ENCODE results near the gene ZNF248. TPM values are rescaled to one million over a fixed set of nuclear protein-coding genes. Genes with fewer than 3 reads are reported as not detected.

The ZNF248 gene
- 8.8 TPM for total RNA-seq
- polyA plus RNA-seq, result 7.6 TPM
- long read RNA-seq, donor 1, partial matches to known transcripts, result 0 of 1 reads
- long read RNA-seq, donor 1, other reads (novel, unspliced or antisense), result 0 of 1 reads
- long read RNA-seq, donor 2, result 0 reads
- long read RNA-seq, donor 3, full-length matches to known transcripts, result 3 of 3 reads
- long read RNA-seq, donor 3, partial matches to known transcripts, result 0 of 3 reads
- long read RNA-seq, donor 3, other reads (novel, unspliced or antisense), result 0 of 3 reads
- long read RNA-seq, donor 4, partial matches to known transcripts, result 0 of 1 reads
- long read RNA-seq, donor 4, other reads (novel, unspliced or antisense), result 0 of 1 reads
- long read RNA-seq, donor 5, full-length matches to known transcripts, result 3 of 3 reads
- long read RNA-seq, donor 5, partial matches to known transcripts, result 0 of 3 reads
- long read RNA-seq, donor 5, other reads (novel, unspliced or antisense), result 0 of 3 reads
- long read RNA-seq, donor 6, full-length matches to known transcripts, result 3 of 3 reads
- long read RNA-seq, donor 6, partial matches to known transcripts, result 0 of 3 reads
- long read RNA-seq, donor 6, other reads (novel, unspliced or antisense), result 0 of 3 reads
- long read RNA-seq, donor 7, result 0 reads
- long read RNA-seq, donor 8, partial matches to known transcripts, result 0 of 2 reads
- long read RNA-seq, donor 8, other reads (novel, unspliced or antisense), result 0 of 2 reads
- long read RNA-seq, donor 9, partial matches to known transcripts, result 0 of 1 reads
- long read RNA-seq, donor 9, other reads (novel, unspliced or antisense), result 0 of 1 reads
- long read RNA-seq, donor 10, partial matches to known transcripts, result 0 of 1 reads
- long read RNA-seq, donor 10, other reads (novel, unspliced or antisense), result 0 of 1 reads

DNA sequence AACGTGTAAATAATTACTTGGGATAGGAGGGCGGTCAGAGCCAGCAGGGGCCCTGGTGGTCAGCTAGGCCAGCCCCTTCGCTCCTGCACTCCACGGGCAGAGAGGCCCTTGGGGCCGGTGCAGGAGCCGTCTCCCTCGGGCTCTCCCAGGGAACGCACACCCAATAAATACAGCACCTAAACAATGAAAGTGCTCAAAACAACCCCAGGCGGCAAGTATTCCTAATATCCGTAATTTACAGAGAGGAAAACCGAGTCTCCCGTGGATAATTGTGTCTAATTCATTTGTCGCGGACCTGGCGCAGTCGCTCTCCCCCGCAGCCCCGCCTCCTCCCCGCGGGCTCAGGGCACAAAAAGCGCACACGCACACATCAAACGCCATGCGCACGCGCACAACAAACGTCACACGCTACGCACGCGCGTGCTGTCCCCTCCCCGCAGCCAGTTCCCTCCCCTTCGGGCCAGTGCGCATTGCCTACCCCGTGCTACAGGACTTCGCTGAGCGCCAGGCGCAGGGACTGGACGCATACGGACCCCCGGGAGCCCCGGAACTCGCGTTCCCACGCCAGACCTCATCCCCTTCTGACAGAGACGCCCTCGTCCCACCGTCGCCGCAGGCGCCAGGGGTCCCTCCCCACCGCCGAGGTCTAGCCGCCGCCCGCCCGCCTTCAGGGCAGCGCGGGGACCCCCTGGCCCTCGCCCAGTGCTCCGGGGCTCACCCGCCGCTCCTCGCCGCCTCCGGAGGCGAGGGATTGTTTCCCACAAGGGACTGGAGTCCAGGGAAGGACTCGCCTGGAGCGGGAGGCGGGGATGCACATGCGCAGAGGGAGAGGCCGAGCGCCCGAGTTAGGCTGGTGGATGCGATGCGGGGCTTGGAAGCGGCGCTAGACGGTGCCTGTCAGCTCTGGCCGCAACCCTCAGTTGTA lies at the start of gene ZNF248:
Gene ZNF248 (minus strand): TSS at position 324 of the 925 bp plus-strand sequence. CDS start 1,300 bp downstream, outside the sequence.
- no peaks in the 10 kb centered on the region for H3K36me3 ChIP-seq (ENCODE audit: control insufficient read depth in 2 of 2, insufficient read depth in 2 of 2, low read length in 1 of 2)
- peak; percentile 88 to 98 (median 92) for DNase-seq (ENCODE audit: low read depth in 6 of 9, low spot score in 9 of 9)
- H3K4me1 ChIP-seq (ENCODE audit: control insufficient read depth in 2 of 2, insufficient read depth in 2 of 2, low read length in 2 of 2), result peaks cover 3 to 5% of the 10 kb centered on the region in 2 donors
- no peaks in the 10 kb centered on the region for H3K27me3 ChIP-seq (ENCODE audit: control insufficient read depth in 2 of 2, insufficient read depth in 1 of 2, low read length in 1 of 2)
- WGBS, result under 1% methylated on average over 81 of the region's 81 CpGs
- no peaks in the 10 kb centered on the region for H3K9me3 ChIP-seq (ENCODE audit: control insufficient read depth in 2 of 2, insufficient read depth in 1 of 2, low read length in 1 of 2)
- peak within 1 kb of the TSS; percentile 90 to 99 for H3K4me3 ChIP-seq (ENCODE audit: low read length in 2 of 2)
- peak within 1 kb of the TSS; percentile 86 to 96 for H3K27ac ChIP-seq (ENCODE audit: low read depth in 1 of 2, low read length in 1 of 2)

DNA sequence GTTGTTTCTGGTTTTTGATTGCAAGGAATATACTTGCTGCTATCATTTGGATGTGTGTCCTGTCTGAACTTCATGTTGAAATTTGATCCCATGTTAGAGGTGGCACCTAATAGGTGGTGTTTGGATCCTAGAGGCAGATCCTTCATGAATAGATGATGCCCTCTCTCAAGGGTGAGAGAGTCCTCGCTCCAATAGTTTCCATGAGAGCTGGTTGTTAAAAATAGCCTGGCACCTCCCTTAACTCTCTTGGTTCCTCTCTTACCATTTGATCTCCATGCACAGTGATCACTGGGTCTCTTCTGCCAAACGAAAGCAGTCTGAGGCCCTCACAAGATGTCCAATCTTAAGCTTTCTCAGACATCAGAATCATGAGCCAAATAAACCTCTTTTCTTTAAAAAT lies 49.0 kb upstream of the ZNF248 start:
- no peaks in the 10 kb centered on the region for H3K27me3 ChIP-seq (ENCODE audit: control insufficient read depth in 2 of 2, insufficient read depth in 1 of 2, low read length in 1 of 2)
- H3K4me1 ChIP-seq (ENCODE audit: control insufficient read depth in 2 of 2, insufficient read depth in 2 of 2, low read length in 2 of 2), result no peaks in the 10 kb centered on the region
- WGBS, result 65% methylated on average over 2 of the region's 2 CpGs
- H3K9me3 ChIP-seq (ENCODE audit: control insufficient read depth in 2 of 2, insufficient read depth in 1 of 2, low read length in 1 of 2), result peaks cover 1 to 7% of the 10 kb centered on the region in 2 donors
- H3K36me3 ChIP-seq (ENCODE audit: control insufficient read depth in 2 of 2, insufficient read depth in 2 of 2, low read length in 1 of 2), result no peaks in the 10 kb centered on the region
- no peak for DNase-seq (ENCODE audit: low read depth in 6 of 9, low spot score in 9 of 9)
- H3K27ac ChIP-seq (ENCODE audit: low read depth in 1 of 2, low read length in 1 of 2), result no peak overlapping the region
- no peak overlapping the region for H3K4me3 ChIP-seq (ENCODE audit: low read length in 2 of 2)

DNA sequence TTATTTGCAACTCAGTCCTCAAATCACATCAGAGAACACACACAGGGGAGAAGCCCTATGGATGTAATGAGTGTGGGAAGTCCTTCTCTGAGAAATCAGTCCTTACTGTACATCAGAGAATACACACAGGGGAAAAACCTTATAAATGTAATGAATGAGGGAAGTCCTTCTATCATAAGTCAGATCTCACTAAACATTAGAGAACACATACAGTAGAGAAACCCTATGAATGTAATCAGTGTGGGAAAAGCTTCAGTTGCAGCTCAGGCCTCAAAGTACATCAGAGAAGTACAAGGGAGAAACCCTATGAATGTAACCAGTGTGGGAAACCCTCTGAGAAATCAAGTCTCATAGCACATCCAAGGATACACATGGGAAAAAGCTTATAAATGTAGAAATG lies 39.0 kb upstream of the ZNF248 start:
- Histone ChIP-seq H3K9me3 (ENCODE audit: control insufficient read depth in 2 of 2, insufficient read depth in 1 of 2, low read length in 1 of 2) (peaks cover 0 to 1% of the 10 kb centered on the region in 2 donors), H3K4me1 (ENCODE audit: control insufficient read depth in 2 of 2, insufficient read depth in 2 of 2, low read length in 2 of 2) (no peaks in the 10 kb centered on the region), H3K27me3 (ENCODE audit: control insufficient read depth in 2 of 2, insufficient read depth in 1 of 2, low read length in 1 of 2) (no peaks in the 10 kb centered on the region), H3K36me3 (ENCODE audit: control insufficient read depth in 2 of 2, insufficient read depth in 2 of 2, low read length in 1 of 2) (no peaks in the 10 kb centered on the region), H3K27ac (ENCODE audit: low read depth in 1 of 2, low read length in 1 of 2) (no peak overlapping the region), H3K4me3 (ENCODE audit: low read length in 2 of 2) (no peak overlapping the region)
- no peak for DNase-seq (ENCODE audit: low read depth in 6 of 9, low spot score in 9 of 9)

DNA sequence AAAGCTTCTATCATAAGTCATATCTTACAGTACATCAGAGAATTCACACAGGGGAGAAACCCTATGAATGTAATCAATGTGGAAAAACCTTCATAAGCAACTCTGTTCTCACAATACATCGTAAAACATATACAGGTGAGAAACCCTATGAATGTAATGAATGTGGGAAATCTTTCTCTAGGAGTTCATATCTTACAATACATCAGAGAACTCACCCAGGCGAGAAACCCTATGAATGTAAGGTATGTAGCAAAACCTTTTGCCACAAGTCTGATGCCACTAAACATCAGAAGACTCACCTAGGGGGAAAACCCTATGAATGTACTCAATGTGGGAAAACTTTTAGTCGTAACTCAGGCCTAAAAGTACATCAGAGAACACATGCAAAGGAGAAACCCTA lies 38.3 kb upstream of the ZNF248 start:
- H3K9me3 ChIP-seq (ENCODE audit: control insufficient read depth in 2 of 2, insufficient read depth in 1 of 2, low read length in 1 of 2), result peaks cover 4% of the 10 kb centered on the region in 2 donors
- H3K27ac ChIP-seq (ENCODE audit: low read depth in 1 of 2, low read length in 1 of 2), result no peak overlapping the region
- DNase-seq (ENCODE audit: low read depth in 6 of 9, low spot score in 9 of 9), result no peak
- no peaks in the 10 kb centered on the region for H3K27me3 ChIP-seq (ENCODE audit: control insufficient read depth in 2 of 2, insufficient read depth in 1 of 2, low read length in 1 of 2)
- 80% methylated on average over 3 of the region's 3 CpGs for WGBS
- H3K4me1 ChIP-seq (ENCODE audit: control insufficient read depth in 2 of 2, insufficient read depth in 2 of 2, low read length in 2 of 2), result no peaks in the 10 kb centered on the region
- H3K36me3 ChIP-seq (ENCODE audit: control insufficient read depth in 2 of 2, insufficient read depth in 2 of 2, low read length in 1 of 2), result no peaks in the 10 kb centered on the region
- H3K4me3 ChIP-seq (ENCODE audit: low read length in 2 of 2), result no peak overlapping the region

DNA sequence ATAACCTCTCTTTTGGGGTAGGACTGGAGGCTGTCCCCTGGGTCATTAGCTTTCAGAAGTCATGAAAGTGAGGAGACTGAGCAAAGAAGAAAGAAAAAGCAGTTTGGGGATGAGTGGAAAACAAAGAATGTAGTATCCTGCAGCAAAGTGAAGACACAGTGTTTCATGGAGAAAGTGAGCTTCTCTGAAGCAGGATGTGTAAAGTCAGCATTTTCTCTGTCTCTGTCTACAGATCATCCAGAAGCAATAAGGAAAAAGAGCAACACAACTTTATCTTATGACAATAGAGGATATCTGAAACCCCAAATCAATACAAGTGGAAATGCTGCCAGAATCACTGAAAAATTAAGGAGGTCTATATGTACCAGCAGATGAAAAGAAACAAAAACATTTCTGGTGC lies 28.4 kb upstream of the ZNF248 start:
- Histone ChIP-seq H3K4me3 (ENCODE audit: low read length in 2 of 2) (no peak overlapping the region), H3K27ac (ENCODE audit: low read depth in 1 of 2, low read length in 1 of 2) (no peak overlapping the region), H3K9me3 (ENCODE audit: control insufficient read depth in 2 of 2, insufficient read depth in 1 of 2, low read length in 1 of 2) (peaks cover 0 to 16% of the 10 kb centered on the region in 2 donors), H3K27me3 (ENCODE audit: control insufficient read depth in 2 of 2, insufficient read depth in 1 of 2, low read length in 1 of 2) (no peaks in the 10 kb centered on the region), H3K36me3 (ENCODE audit: control insufficient read depth in 2 of 2, insufficient read depth in 2 of 2, low read length in 1 of 2) (no peaks in the 10 kb centered on the region), H3K4me1 (ENCODE audit: control insufficient read depth in 2 of 2, insufficient read depth in 2 of 2, low read length in 2 of 2) (no peaks in the 10 kb centered on the region)
- no peak for DNase-seq (ENCODE audit: low read depth in 6 of 9, low spot score in 9 of 9)

DNA sequence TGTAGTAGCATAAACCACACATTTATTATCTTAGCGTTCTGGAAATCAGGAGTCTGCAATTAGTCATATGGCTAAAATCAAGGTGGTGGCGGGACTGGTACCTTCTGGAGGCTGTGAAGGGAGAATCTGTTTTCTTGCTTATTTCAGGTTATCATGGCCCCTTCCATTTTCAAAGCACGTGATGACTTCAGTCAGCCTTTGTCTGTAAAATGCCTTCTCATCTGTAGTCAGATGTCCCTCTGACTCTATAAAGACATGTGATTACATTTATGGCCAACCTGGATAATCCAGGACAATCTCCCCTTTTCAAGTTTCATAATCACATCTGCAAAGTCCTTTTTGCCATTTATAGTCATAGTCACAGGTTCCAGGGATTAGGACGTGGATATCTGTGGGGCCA lies 15.5 kb upstream of the ZNF248 start:
- no peaks in the 10 kb centered on the region for H3K27me3 ChIP-seq (ENCODE audit: control insufficient read depth in 2 of 2, insufficient read depth in 1 of 2, low read length in 1 of 2)
- H3K4me1 ChIP-seq (ENCODE audit: control insufficient read depth in 2 of 2, insufficient read depth in 2 of 2, low read length in 2 of 2), result no peaks in the 10 kb centered on the region
- H3K27ac ChIP-seq (ENCODE audit: low read depth in 1 of 2, low read length in 1 of 2), result no peak overlapping the region
- DNase-seq (ENCODE audit: low read depth in 6 of 9, low spot score in 9 of 9), result no peak
- H3K9me3 ChIP-seq (ENCODE audit: control insufficient read depth in 2 of 2, insufficient read depth in 1 of 2, low read length in 1 of 2), result no peaks in the 10 kb centered on the region
- no peaks in the 10 kb centered on the region for H3K36me3 ChIP-seq (ENCODE audit: control insufficient read depth in 2 of 2, insufficient read depth in 2 of 2, low read length in 1 of 2)
- H3K4me3 ChIP-seq (ENCODE audit: low read length in 2 of 2), result no peak overlapping the region
- 85% methylated on average over 4 of the region's 4 CpGs for WGBS

DNA sequence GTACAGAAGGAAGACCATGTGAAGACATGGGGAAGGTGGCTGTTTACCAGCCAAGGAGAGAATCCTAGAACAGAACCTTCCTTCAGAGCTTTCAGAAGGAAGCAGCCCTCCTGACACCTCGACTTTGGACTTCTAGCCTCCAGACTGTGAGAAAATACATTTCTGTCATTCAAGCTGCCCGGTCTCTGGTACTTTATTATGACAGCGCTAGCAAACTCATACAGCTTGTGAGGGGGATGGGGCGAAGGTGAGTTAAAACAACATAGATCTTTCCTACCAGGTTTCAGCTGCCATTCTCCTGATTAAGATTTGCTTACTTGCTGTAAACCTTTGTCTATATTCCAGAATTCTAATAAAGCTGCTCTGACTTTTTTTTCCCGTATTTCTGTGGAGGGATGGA lies 14.9 kb upstream of the ZNF248 start:
- no peak for DNase-seq (ENCODE audit: low read depth in 6 of 9, low spot score in 9 of 9)
- Histone ChIP-seq H3K9me3 (ENCODE audit: control insufficient read depth in 2 of 2, insufficient read depth in 1 of 2, low read length in 1 of 2) (no peaks in the 10 kb centered on the region), H3K27ac (ENCODE audit: low read depth in 1 of 2, low read length in 1 of 2) (no peak overlapping the region), H3K4me3 (ENCODE audit: low read length in 2 of 2) (no peak overlapping the region), H3K4me1 (ENCODE audit: control insufficient read depth in 2 of 2, insufficient read depth in 2 of 2, low read length in 2 of 2) (no peaks in the 10 kb centered on the region), H3K27me3 (ENCODE audit: control insufficient read depth in 2 of 2, insufficient read depth in 1 of 2, low read length in 1 of 2) (no peaks in the 10 kb centered on the region), H3K36me3 (ENCODE audit: control insufficient read depth in 2 of 2, insufficient read depth in 2 of 2, low read length in 1 of 2) (no peaks in the 10 kb centered on the region)
- WGBS, result 88% methylated on average over 5 of the region's 5 CpGs

DNA sequence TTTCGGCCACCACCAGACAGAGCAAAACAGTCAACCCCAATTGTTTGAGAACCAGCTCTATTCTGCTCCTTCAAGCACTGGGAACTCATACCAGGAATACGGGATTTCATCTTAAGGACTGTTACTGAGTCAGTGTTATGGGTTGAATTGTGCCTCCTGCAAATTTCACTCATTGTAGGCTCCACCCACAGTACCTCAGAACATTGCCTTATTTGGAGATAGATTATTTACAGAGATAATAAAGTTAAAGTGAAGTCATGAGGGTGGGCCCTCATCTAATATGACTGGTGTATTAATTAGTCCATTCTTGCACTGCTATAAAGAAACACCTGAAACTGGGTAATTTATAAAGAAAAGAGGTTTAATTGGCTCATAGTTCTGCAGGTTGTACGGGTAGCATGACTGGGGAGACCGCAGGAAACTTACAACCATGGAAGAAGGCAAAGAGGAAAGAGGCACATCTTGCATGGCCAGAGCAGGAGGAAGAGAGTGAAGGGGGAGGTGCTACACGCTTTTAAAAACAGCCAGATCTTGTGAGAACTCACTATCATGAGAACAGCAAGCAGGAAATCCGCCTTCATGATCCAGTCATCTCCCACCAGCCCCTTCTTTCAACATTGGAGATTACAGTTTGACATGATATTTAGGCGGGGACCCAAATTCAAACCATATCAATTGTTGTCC lies 14.3 kb upstream of the ZNF248 start:
- Histone ChIP-seq H3K9me3 (ENCODE audit: control insufficient read depth in 2 of 2, insufficient read depth in 1 of 2, low read length in 1 of 2) (no peaks in the 10 kb centered on the region), H3K27ac (ENCODE audit: low read depth in 1 of 2, low read length in 1 of 2) (no peak overlapping the region), H3K27me3 (ENCODE audit: control insufficient read depth in 2 of 2, insufficient read depth in 1 of 2, low read length in 1 of 2) (no peaks in the 10 kb centered on the region), H3K4me3 (ENCODE audit: low read length in 2 of 2) (no peak overlapping the region), H3K4me1 (ENCODE audit: control insufficient read depth in 2 of 2, insufficient read depth in 2 of 2, low read length in 2 of 2) (no peaks in the 10 kb centered on the region), H3K36me3 (ENCODE audit: control insufficient read depth in 2 of 2, insufficient read depth in 2 of 2, low read length in 1 of 2) (no peaks in the 10 kb centered on the region)
- WGBS, result 72% methylated on average over 7 of the region's 7 CpGs
- DNase-seq (ENCODE audit: low read depth in 6 of 9, low spot score in 9 of 9), result no peak

All from thymus (tissue), 14 donors.